ENCODE data around the gene CCDC102A. TPM values are rescaled to one million over a fixed set of nuclear protein-coding genes. Genes with fewer than 3 reads are reported as not detected.

The CCDC102A gene
- total RNA-seq, 1 experiment from 2014 or later: 5.2 TPM

DNA sequence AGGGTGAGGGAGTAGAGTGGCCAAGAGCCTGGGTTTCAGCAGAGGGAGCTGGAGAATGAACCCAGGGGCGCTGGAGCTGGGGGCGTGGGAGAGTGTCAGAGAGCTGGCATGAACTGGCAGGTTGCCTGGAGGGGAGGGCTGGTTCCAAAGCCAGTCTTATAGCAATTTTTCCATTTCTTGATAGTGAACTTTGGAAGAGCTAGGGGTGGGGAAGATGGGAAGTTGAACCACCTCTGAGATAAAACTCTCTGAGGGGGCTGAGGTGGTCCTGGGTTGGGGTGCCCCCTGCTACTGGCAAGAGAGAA is 42.9 kb upstream of the CCDC102A start (continued):
- TF ChIP-seq ATF6 (CRISPR knock-in tag; IDR thresholded peaks at IDR 0.05): no peak
- TF ChIP-seq FOXK1 (CRISPR knock-in tag; IDR thresholded peaks at IDR 0.05): no peak
- TF ChIP-seq, protein P1, sequence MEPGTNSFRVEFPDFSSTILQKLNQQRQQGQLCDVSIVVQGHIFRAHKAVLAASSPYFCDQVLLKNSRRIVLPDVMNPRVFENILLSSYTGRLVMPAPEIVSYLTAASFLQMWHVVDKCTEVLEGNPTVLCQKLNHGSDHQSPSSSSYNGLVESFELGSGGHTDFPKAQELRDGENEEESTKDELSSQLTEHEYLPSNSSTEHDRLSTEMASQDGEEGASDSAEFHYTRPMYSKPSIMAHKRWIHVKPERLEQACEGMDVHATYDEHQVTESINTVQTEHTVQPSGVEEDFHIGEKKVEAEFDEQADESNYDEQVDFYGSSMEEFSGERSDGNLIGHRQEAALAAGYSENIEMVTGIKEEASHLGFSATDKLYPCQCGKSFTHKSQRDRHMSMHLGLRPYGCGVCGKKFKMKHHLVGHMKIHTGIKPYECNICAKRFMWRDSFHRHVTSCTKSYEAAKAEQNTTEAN (CRISPR knock-in tag; IDR thresholded peaks at IDR 0.05): no peak
- no peak for TF ChIP-seq CREM (CRISPR knock-in tag; IDR thresholded peaks at IDR 0.05)
- TF ChIP-seq MXD4 (CRISPR knock-in tag; IDR thresholded peaks at IDR 0.05; ENCODE audit: borderline replicate concordance): no peak
- no peak for TF ChIP-seq CREB1 (CRISPR knock-in tag; IDR thresholded peaks at IDR 0.05)
- TF ChIP-seq, protein P2, sequence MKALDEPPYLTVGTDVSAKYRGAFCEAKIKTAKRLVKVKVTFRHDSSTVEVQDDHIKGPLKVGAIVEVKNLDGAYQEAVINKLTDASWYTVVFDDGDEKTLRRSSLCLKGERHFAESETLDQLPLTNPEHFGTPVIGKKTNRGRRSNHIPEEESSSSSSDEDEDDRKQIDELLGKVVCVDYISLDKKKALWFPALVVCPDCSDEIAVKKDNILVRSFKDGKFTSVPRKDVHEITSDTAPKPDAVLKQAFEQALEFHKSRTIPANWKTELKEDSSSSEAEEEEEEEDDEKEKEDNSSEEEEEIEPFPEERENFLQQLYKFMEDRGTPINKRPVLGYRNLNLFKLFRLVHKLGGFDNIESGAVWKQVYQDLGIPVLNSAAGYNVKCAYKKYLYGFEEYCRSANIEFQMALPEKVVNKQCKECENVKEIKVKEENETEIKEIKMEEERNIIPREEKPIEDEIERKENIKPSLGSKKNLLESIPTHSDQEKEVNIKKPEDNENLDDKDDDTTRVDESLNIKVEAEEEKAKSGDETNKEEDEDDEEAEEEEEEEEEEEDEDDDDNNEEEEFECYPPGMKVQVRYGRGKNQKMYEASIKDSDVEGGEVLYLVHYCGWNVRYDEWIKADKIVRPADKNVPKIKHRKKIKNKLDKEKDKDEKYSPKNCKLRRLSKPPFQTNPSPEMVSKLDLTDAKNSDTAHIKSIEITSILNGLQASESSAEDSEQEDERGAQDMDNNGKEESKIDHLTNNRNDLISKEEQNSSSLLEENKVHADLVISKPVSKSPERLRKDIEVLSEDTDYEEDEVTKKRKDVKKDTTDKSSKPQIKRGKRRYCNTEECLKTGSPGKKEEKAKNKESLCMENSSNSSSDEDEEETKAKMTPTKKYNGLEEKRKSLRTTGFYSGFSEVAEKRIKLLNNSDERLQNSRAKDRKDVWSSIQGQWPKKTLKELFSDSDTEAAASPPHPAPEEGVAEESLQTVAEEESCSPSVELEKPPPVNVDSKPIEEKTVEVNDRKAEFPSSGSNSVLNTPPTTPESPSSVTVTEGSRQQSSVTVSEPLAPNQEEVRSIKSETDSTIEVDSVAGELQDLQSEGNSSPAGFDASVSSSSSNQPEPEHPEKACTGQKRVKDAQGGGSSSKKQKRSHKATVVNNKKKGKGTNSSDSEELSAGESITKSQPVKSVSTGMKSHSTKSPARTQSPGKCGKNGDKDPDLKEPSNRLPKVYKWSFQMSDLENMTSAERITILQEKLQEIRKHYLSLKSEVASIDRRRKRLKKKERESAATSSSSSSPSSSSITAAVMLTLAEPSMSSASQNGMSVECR (CRISPR knock-in tag; IDR thresholded peaks at IDR 0.05; ENCODE audit: borderline replicate concordance): no peak
- TF ChIP-seq ZNF263 (CRISPR knock-in tag; IDR thresholded peaks at IDR 0.05; ENCODE audit: low read depth): no peak
- TF ChIP-seq GABPB1 (CRISPR knock-in tag; IDR thresholded peaks at IDR 0.05): no peak
- TF ChIP-seq, protein P3, sequence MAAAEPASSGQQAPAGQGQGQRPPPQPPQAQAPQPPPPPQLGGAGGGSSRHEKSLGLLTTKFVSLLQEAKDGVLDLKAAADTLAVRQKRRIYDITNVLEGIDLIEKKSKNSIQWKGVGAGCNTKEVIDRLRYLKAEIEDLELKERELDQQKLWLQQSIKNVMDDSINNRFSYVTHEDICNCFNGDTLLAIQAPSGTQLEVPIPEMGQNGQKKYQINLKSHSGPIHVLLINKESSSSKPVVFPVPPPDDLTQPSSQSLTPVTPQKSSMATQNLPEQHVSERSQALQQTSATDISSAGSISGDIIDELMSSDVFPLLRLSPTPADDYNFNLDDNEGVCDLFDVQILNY (CRISPR knock-in tag; IDR thresholded peaks at IDR 0.05): no peak

GRCh38 chr16:57578521-57579360 is 42.4 kb upstream of the CCDC102A start:
- no peaks in the 10 kb centered on the region for H3K4me1 Mint-ChIP-seq
- ChIA-PET CTCF (interaction anchor here (0.6 to 3.4 kb wide), 3 partner anchors 22 to 69 kb away, joined by 3 to 33 read pairs (median 7); no protein-coding TSS in a partner anchor), POLR2A (no interaction called here)
- no peak overlapping the region for H3K4me3 Mint-ChIP-seq
- DNase-seq (ENCODE audit: low spot score): no peak
- H3K27ac Mint-ChIP-seq: no peak overlapping the region
- ATAC-seq: no peak
- H3K9me3 Mint-ChIP-seq: no peaks in the 10 kb centered on the region
- H3K36me3 Mint-ChIP-seq: no peaks in the 10 kb centered on the region
- peaks cover 25% of the 10 kb centered on the region for H3K27me3 Mint-ChIP-seq (ENCODE audit: low read depth)
- TF ChIP-seq, protein P4, sequence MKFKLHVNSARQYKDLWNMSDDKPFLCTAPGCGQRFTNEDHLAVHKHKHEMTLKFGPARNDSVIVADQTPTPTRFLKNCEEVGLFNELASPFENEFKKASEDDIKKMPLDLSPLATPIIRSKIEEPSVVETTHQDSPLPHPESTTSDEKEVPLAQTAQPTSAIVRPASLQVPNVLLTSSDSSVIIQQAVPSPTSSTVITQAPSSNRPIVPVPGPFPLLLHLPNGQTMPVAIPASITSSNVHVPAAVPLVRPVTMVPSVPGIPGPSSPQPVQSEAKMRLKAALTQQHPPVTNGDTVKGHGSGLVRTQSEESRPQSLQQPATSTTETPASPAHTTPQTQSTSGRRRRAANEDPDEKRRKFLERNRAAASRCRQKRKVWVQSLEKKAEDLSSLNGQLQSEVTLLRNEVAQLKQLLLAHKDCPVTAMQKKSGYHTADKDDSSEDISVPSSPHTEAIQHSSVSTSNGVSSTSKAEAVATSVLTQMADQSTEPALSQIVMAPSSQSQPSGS (CRISPR knock-in tag; IDR thresholded peaks at IDR 0.05; ENCODE audit: borderline replicate concordance, low read depth): no peak
- TF ChIP-seq CBFB (CRISPR knock-in tag; IDR thresholded peaks at IDR 0.05; ENCODE audit: low read depth) (no peak), OVOL2 (CRISPR knock-in tag; IDR thresholded peaks at IDR 0.05; ENCODE audit: borderline replicate concordance) (no peak), TP53 (CRISPR knock-in tag; IDR thresholded peaks at IDR 0.05) (no peak)
- TF ChIP-seq, protein P1 (CRISPR knock-in tag; IDR thresholded peaks at IDR 0.05): no peak

Data from WTC11 (cell line).